Endometrial microvascular endothelial cells (primary cell): ENCODE data around the gene TET1. TPM values are rescaled to one million over a fixed set of nuclear protein-coding genes. Genes with fewer than 3 reads are reported as not detected.
"Not testable (repeated sequence)": the region's sequence is repeated elsewhere in the genome, so short reads cannot be mapped to it uniquely, and the experiment has no call there.

Source experiments
- in situ Hi-C: cut with HindIII; loops from 2 replicates; pipeline ENCODE4 v1.10.0; 2017; ENCODE audit warnings: low sequenced_read_pairs, low pct_unique_long_range_greater_than_20kb; ENCODE audit errors: inconsistent ontology term
- total RNA-seq: library from RNA; depleted of rRNA; stranded (reverse); fragments of >200 nt; gene quantifications from one replicate; pipeline ENCODE4 v1.2.3, GENCODE V29; 2015; ENCODE audit errors: inconsistent ontology term

The TET1 gene
- total RNA-seq, 1 donor from 2014 or later, result 0.74 TPM

DNA sequence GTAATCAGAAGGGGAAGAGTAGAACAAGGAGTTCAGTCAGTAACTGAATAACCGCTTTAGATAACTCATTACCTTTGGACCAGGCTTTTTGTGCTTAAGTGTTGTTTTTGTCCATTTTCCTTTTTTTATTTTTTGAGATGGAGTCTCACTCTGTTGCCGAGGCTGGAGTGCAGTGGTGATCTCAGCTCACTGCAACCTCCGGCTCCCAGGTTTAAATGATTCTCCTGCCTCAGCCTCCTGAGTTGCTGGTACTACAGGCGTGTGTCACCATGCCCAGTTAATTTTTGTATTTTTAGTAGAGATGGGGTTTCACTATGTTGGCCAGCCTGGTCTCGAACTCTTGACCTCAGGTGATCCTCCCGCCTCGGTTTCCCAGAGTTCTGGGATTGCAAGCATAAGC lies 175.6 kb downstream of the TET1 start:
- in situ Hi-C loops, result not testable (repeated sequence)

DNA sequence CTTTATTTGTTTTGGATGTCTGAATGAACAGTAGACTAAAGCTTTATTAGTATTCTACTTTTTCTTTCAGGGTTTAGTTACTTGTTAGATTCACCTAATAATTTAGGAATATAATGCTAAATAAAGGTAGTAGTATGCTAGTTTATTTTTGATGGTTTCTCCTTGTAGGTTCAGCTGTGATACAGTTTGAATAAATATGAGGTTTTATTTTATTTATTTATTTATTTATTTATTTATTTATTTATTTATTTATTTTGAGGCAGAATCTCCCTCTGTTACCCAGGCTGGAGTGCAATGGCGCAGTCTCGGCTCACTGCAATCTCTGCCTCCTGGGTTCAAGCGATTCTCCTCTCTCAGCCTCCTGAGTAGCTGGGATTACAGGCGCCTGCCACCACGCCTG lies 180.5 kb downstream of the TET1 start:
- in situ Hi-C loops, result not testable (repeated sequence)

DNA sequence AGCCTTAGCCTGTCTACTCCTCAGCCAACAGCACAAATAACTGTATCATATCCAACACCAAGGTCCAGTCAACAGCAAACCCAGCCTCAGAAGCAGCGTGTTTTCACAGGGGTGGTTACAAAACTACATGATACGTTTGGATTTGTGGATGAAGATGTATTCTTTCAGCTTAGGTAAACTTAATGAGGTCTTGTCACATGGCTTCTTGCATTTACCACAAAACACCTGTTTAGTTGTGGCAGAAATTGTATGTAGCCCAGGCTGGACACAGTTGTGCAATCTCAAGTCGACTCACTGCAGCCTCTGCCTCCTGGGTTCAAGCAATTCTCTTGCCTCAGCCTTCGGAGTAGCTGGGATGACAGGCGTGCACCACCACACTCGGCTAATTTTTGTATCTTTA lies 182.3 kb downstream of the TET1 start:
- in situ Hi-C loops, result no loop called here

Other genes starting within 250 kb of the TET1 start
- 54.4 TPM for gene HNRNPH3, start 228.3 kb upstream of the TET1 start, total RNA-seq
- gene PBLD, start 227.4 kb upstream of the TET1 start, total RNA-seq, result 0.84 TPM
- gene RUFY2, start 153.1 kb upstream of the TET1 start, total RNA-seq, result 14.9 TPM
- gene DNA2, start 88.4 kb upstream of the TET1 start, total RNA-seq, result 23.7 TPM
- 8.8 TPM for gene SLC25A16, start 32.8 kb upstream of the TET1 start, total RNA-seq
- 36.1 TPM for gene CCAR1, start 160.9 kb downstream of the TET1 start, total RNA-seq